PC-9 (cell line): ENCODE results near the gene RAB26.

ENCODE experiments used
- CTCF ChIP-seq: fragments of 200-600 bp; sonication (generic); conservative IDR thresholded peaks from 2 replicates; pipeline ENCODE4 v1.6.1; 2017; ENCODE audit warnings: mixed run types, antibody characterized with exemption, mild to moderate bottlenecking, moderate library complexity
- EZH2 ChIP-seq: fragments of 200-600 bp; sonication (generic); IDR thresholded peaks from 2 replicates; pipeline ENCODE4 v1.8.0; 2017; ENCODE audit warnings: antibody characterized with exemption, low read depth

- TF ChIP-seq CTCF (no peak), EZH2 (no peak)
Measured at GRCh38 chr16:2178321-2179106, 30.1 kb downstream of the RAB26 start.
